Loucy (cell line): ENCODE data around the gene ZFAND3.

ENCODE experiments used
- H2AFZ ChIP-seq: fragments of 200-600 bp; sonication (generic); 2 replicates; pipeline ENCODE4 v1.6.0; 2016; ENCODE audit warnings: antibody characterized with exemption, mild to moderate bottlenecking, low read length, moderate library complexity
- H3F3A ChIP-seq: fragments of 200-600 bp; 2 replicates; pipeline ENCODE4 v1.6.0; 2016; ENCODE audit warnings: antibody characterized with exemption, low read depth, mild to moderate bottlenecking
- H3K27me3 ChIP-seq: fragments of 200-600 bp; sonication (generic); 2 replicates; pipeline ENCODE4 v1.6.1; 2014; ENCODE audit warnings: low read length, mild to moderate bottlenecking; ENCODE audit not compliant: insufficient read depth, poor library complexity, severe bottlenecking
- H3K36me3 ChIP-seq: fragments of 200-600 bp; sonication (generic); 2 replicates; pipeline ENCODE4 v1.6.1; 2016; ENCODE audit warnings: low read length; ENCODE audit not compliant: insufficient read depth
- H3K4me1 ChIP-seq: fragments of 200-600 bp; sonication (generic); 2 replicates; pipeline ENCODE4 v1.5.1; 2014; ENCODE audit warnings: low read length, mild to moderate bottlenecking; ENCODE audit not compliant: insufficient read depth, poor library complexity, severe bottlenecking
- H3K4me2 ChIP-seq: fragments of 200-600 bp; sonication (generic); 2 replicates; pipeline ENCODE4 v1.6.0; 2014; ENCODE audit warnings: antibody characterized with exemption, low read length, low read depth, mild to moderate bottlenecking; ENCODE audit not compliant: poor library complexity, severe bottlenecking
- H3K4me3 ChIP-seq: fragments of 200-600 bp; sonication (generic); 2 replicates; pipeline ENCODE4 v1.5.1; 2014; ENCODE audit warnings: low read length, mild to moderate bottlenecking, mixed read lengths; ENCODE audit not compliant: poor library complexity, severe bottlenecking
- H3K79me2 ChIP-seq: fragments of 200-600 bp; sonication (generic); 2 replicates; pipeline ENCODE4 v1.6.1; 2014; ENCODE audit warnings: low read length; ENCODE audit not compliant: insufficient read depth
- H3K9ac ChIP-seq: fragments of 200-600 bp; sonication (generic); 2 replicates; pipeline ENCODE4 v1.6.0; 2014; ENCODE audit warnings: mild to moderate bottlenecking, low read depth, low read length, moderate library complexity; ENCODE audit not compliant: poor library complexity, severe bottlenecking
- H3K9me2 ChIP-seq: fragments of 200-600 bp; sonication (generic); replicated peaks from 2 replicates; pipeline ENCODE4 v1.6.1; 2016; ENCODE audit warnings: low read depth, low read length, mixed read lengths
- H3K9me3 ChIP-seq: fragments of 200-600 bp; sonication (generic); 2 replicates; pipeline ENCODE4 v1.6.1; 2014; ENCODE audit warnings: mild to moderate bottlenecking, antibody characterized with exemption, low read length, low read depth; ENCODE audit not compliant: insufficient read depth
- H4K20me1 ChIP-seq: fragments of 200-600 bp; sonication (generic); 2 replicates; pipeline ENCODE4 v1.6.0; 2014; ENCODE audit warnings: antibody characterized with exemption, low read length, mild to moderate bottlenecking; ENCODE audit not compliant: insufficient read depth, poor library complexity, severe bottlenecking
- EZH2phosphoT487 ChIP-seq: fragments of 200-600 bp; IDR thresholded peaks from 2 replicates; pipeline ENCODE4 v1.6.1; 2018; ENCODE audit warnings: antibody characterized with exemption, mild to moderate bottlenecking, moderate library complexity, borderline replicate concordance
- TF ChIP-seq, protein P1 (sequence below): fragments of 200-600 bp; sonication (generic); conservative IDR thresholded peaks from 2 replicates; pipeline ENCODE4 v1.5.1; 2014; ENCODE audit warnings: mild to moderate bottlenecking, antibody characterized with exemption, low read length

Gene ZFAND3

GRCh38 chr6:38150681-38151296 lies 331.3 kb downstream of the ZFAND3 start:
- no peaks in the 10 kb centered on the region; the same call in 1 of the 2 replicates for H3K79me2 ChIP-seq
- H3K4me2 ChIP-seq, result no peak overlapping the region
- peaks cover 29% of the 10 kb centered on the region; the same call in 1 of the 2 replicates for H3K36me3 ChIP-seq
- H3K4me1 ChIP-seq, result no peaks in the 10 kb centered on the region
- H2AFZ ChIP-seq, result no peak overlapping the region
- TF ChIP-seq, protein P1, sequence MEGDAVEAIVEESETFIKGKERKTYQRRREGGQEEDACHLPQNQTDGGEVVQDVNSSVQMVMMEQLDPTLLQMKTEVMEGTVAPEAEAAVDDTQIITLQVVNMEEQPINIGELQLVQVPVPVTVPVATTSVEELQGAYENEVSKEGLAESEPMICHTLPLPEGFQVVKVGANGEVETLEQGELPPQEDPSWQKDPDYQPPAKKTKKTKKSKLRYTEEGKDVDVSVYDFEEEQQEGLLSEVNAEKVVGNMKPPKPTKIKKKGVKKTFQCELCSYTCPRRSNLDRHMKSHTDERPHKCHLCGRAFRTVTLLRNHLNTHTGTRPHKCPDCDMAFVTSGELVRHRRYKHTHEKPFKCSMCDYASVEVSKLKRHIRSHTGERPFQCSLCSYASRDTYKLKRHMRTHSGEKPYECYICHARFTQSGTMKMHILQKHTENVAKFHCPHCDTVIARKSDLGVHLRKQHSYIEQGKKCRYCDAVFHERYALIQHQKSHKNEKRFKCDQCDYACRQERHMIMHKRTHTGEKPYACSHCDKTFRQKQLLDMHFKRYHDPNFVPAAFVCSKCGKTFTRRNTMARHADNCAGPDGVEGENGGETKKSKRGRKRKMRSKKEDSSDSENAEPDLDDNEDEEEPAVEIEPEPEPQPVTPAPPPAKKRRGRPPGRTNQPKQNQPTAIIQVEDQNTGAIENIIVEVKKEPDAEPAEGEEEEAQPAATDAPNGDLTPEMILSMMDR, result no peak
- no peak for TF ChIP-seq EZH2phosphoT487
- H4K20me1 ChIP-seq, result no peaks in the 10 kb centered on the region
- H3K9ac ChIP-seq, result no peak overlapping the region
- H3K4me3 ChIP-seq, result no peak overlapping the region
- H3K9me3 ChIP-seq, result no peaks in the 10 kb centered on the region
- H3K9me2 ChIP-seq, result no peaks in the 10 kb centered on the region
- no peaks in the 10 kb centered on the region for H3K27me3 ChIP-seq
- H3F3A ChIP-seq, result no peaks in the 10 kb centered on the region

- H3K36me3 ChIP-seq, result peaks cover 29% of the 10 kb centered on the region; the same call in 1 of the 2 replicates
- no peak overlapping the region for H3K9ac ChIP-seq
- H4K20me1 ChIP-seq, result no peaks in the 10 kb centered on the region
- H3K4me3 ChIP-seq, result no peak overlapping the region
- no peaks in the 10 kb centered on the region for H3K9me2 ChIP-seq
- no peak overlapping the region for H3K4me2 ChIP-seq
- H3F3A ChIP-seq, result no peaks in the 10 kb centered on the region
- H3K9me3 ChIP-seq, result no peaks in the 10 kb centered on the region
- no peak for TF ChIP-seq EZH2phosphoT487
- TF ChIP-seq, protein P1, result no peak
- no peaks in the 10 kb centered on the region for H3K4me1 ChIP-seq
- H3K27me3 ChIP-seq, result no peaks in the 10 kb centered on the region
- no peak overlapping the region for H2AFZ ChIP-seq
- H3K79me2 ChIP-seq, result no peaks in the 10 kb centered on the region; the same call in 1 of the 2 replicates
Measured at GRCh38 chr6:38151580-38152500, 332.3 kb downstream of the ZFAND3 start.

DNA sequence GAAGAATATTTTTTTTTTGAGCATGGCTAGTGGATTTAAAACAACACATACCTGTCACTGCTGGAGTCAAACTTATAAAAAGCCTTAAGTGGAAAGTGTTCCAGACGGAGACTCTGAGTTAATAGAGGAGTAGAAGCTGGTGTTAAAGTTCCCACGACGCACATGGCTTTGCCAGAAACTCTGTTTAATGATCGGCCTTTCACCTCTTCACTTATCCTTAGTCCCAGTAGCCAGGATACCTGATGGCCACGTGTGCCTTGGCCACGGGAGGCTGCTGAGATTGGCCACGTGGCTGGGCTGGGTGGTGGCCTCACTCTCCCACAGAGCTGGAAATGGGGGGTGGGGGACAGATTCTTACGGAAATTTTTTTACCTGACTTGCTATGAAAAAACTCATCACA lies 333.1 kb downstream of the ZFAND3 start:
- Histone ChIP-seq H3K9me2 (no peaks in the 10 kb centered on the region), H3K27me3 (no peaks in the 10 kb centered on the region), H4K20me1 (no peaks in the 10 kb centered on the region), H2AFZ (no peak overlapping the region), H3K4me2 (no peak overlapping the region), H3K9ac (no peak overlapping the region), H3K4me1 (no peaks in the 10 kb centered on the region), H3K4me3 (no peak overlapping the region), H3K79me2 (no peaks in the 10 kb centered on the region; the same call in 1 of the 2 replicates), H3K9me3 (no peaks in the 10 kb centered on the region), H3K36me3 (peaks cover 29% of the 10 kb centered on the region; the same call in 1 of the 2 replicates), H3F3A (no peaks in the 10 kb centered on the region)
- no peak for TF ChIP-seq EZH2phosphoT487
- TF ChIP-seq, protein P1, result no peak
